Activated gamma-delta T cell treated with anti-CD3 and anti-CD28 coated beads, Interleukin-2, amount 50 U/mL, for 16 hours (primary cell): ENCODE data around the gene SGO1.
"Not testable (repeated sequence)": the region's sequence is repeated elsewhere in the genome, so short reads cannot be mapped to it uniquely, and the experiment has no call there.

Experiments used
- DNase-seq: peaks from one replicate; pipeline ENCODE4 v3.0.0-alpha.2; 2020; ENCODE audit warnings: low read depth

The SGO1 gene

GRCh38 chr3:20185679-20186599, at the start of gene SGO1:
Gene SGO1, minus strand, starts transcription at chr3:20186206. Its CDS starts 2,179 bp downstream, at chr3:20184027.
- peak; percentile 100 for DNase-seq

GRCh38 chr3:20235796-20236195, 49.8 kb upstream of the SGO1 start:
- no peak for DNase-seq

GRCh38 chr3:20232906-20233780, 47.1 kb upstream of the SGO1 start:
- no peak for DNase-seq

GRCh38 chr3:20230954-20231353, 44.9 kb upstream of the SGO1 start:
- DNase-seq: no peak

- no peak for DNase-seq
Measured at GRCh38 chr3:20225769-20226168, 39.8 kb upstream of the SGO1 start.

GRCh38 chr3:20222274-20222673, 36.3 kb upstream of the SGO1 start:
- DNase-seq: no peak

GRCh38 chr3:20218215-20218614, 32.2 kb upstream of the SGO1 start:
- DNase-seq: no peak

GRCh38 chr3:20215636-20216035, 29.6 kb upstream of the SGO1 start:
- DNase-seq: no peak

- not testable (repeated sequence) for DNase-seq
Measured at GRCh38 chr3:20213491-20213890, 27.5 kb upstream of the SGO1 start.

GRCh38 chr3:20207945-20208344, 21.9 kb upstream of the SGO1 start:
- not testable (repeated sequence) for DNase-seq

- not testable (repeated sequence) for DNase-seq
Measured at GRCh38 chr3:20205898-20206297, 19.9 kb upstream of the SGO1 start.

- no peak for DNase-seq
Measured at GRCh38 chr3:20201143-20201542, 15.1 kb upstream of the SGO1 start.

- DNase-seq: no peak
Measured at GRCh38 chr3:20197775-20198174, 11.8 kb upstream of the SGO1 start.

GRCh38 chr3:20194793-20195460, 8.9 kb upstream of the SGO1 start:
- DNase-seq: no peak

GRCh38 chr3:20190991-20191390, 5.0 kb upstream of the SGO1 start:
- DNase-seq: no peak

- no peak for DNase-seq
Measured at GRCh38 chr3:20186600-20187004, 596 bp upstream of the SGO1 start.

GRCh38 chr3:20185331-20185678, 701 bp downstream of the SGO1 start:
- no peak for DNase-seq

GRCh38 chr3:20182206-20182605, 3.8 kb downstream of the SGO1 start:
- DNase-seq: no peak

GRCh38 chr3:20181276-20181675, 4.7 kb downstream of the SGO1 start:
- DNase-seq: no peak

GRCh38 chr3:20173844-20174410, 12.1 kb downstream of the SGO1 start:
- no peak for DNase-seq

- no peak for DNase-seq
Measured at GRCh38 chr3:20161714-20162113, 24.3 kb downstream of the SGO1 start.

GRCh38 chr3:20160230-20160629, 25.8 kb downstream of the SGO1 start:
- no peak for DNase-seq
